ENCODE data around the gene EMILIN2.

- TF ChIP-seq, protein P1, sequence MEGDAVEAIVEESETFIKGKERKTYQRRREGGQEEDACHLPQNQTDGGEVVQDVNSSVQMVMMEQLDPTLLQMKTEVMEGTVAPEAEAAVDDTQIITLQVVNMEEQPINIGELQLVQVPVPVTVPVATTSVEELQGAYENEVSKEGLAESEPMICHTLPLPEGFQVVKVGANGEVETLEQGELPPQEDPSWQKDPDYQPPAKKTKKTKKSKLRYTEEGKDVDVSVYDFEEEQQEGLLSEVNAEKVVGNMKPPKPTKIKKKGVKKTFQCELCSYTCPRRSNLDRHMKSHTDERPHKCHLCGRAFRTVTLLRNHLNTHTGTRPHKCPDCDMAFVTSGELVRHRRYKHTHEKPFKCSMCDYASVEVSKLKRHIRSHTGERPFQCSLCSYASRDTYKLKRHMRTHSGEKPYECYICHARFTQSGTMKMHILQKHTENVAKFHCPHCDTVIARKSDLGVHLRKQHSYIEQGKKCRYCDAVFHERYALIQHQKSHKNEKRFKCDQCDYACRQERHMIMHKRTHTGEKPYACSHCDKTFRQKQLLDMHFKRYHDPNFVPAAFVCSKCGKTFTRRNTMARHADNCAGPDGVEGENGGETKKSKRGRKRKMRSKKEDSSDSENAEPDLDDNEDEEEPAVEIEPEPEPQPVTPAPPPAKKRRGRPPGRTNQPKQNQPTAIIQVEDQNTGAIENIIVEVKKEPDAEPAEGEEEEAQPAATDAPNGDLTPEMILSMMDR (optimal IDR thresholded peaks at IDR 0.05 in 1 of 3, IDR thresholded peaks at IDR 0.05 in 1 of 3, conservative IDR thresholded peaks at IDR 0.05 in 1 of 3; ENCODE audit: extremely low read depth in 1 of 3, insufficient read depth in 2 of 3, low read length in 3 of 3) = no peak
- peak; percentile 19 for TF ChIP-seq EZH2 (IDR thresholded peaks at IDR 0.05; ENCODE audit: low read length)
These were observed 776 bp downstream of the EMILIN2 start for GRCh38 chr18:2847317-2848246.

Measured in keratinocyte (primary cell).